HepG2 (cell line): Measurements from ENCODE around the gene NTM. TPM values are rescaled to one million over a fixed set of nuclear protein-coding genes. Genes with fewer than 3 reads are reported as not detected.

Experiments
- FOXO1 ChIP-seq: sonication (generic); formaldehyde crosslinking; IDR thresholded peaks from 2 replicates; pipeline ENCODE4 v1.4.0; 2020; ENCODE audit warnings: missing genetic modification reagents
- PATZ1 ChIP-seq: sonication (generic); formaldehyde crosslinking; IDR thresholded peaks from 2 replicates; pipeline ENCODE4 v1.4.0; 2020; ENCODE audit warnings: missing genetic modification reagents
- SNAPC4 ChIP-seq: sonication (generic); formaldehyde crosslinking; IDR thresholded peaks from 2 replicates; pipeline ENCODE4 v1.4.0; 2020; ENCODE audit warnings: mild to moderate bottlenecking, missing genetic modification reagents
- TRAFD1 ChIP-seq: sonication (generic); formaldehyde crosslinking; IDR thresholded peaks from 2 replicates; pipeline ENCODE4 v1.5.1; 2020; ENCODE audit warnings: missing genetic modification reagents, mild to moderate bottlenecking, borderline replicate concordance
- ZNF331 ChIP-seq: sonication (generic); formaldehyde crosslinking; IDR thresholded peaks from 2 replicates; pipeline ENCODE4 v1.4.0; 2020; ENCODE audit warnings: missing genetic modification reagents
- ZNF839 ChIP-seq: sonication (generic); formaldehyde crosslinking; IDR thresholded peaks from 2 replicates; pipeline ENCODE4 v1.4.0; 2020; ENCODE audit warnings: missing genetic modification reagents, mild to moderate bottlenecking, borderline replicate concordance
- polyA plus RNA-seq, 8 experiments: library from polyadenylated mRNA; depleted of rRNA in 3 of 8; stranded (reverse) in 7 of 8; unstranded in 1 of 8; fragments of >200 nt; fragmentation: Illumina TruSeq in 4 of 8; extraction: Trizol in 4 of 8; gene quantifications; 2 replicates each; pipeline versions ENCODE4 v1.2.1 to v1.2.3, GENCODE V29; 2011 to 2016; ENCODE audit warnings: low read depth in 4 of 8, missing spikeins in 1 of 8, mixed read lengths in 1 of 8; ENCODE audit not compliant: insufficient read depth in 1 of 8
- total RNA-seq, 5 experiments: library from RNA; depleted of rRNA; stranded (reverse); fragments of >200 nt; fragmentation: Illumina TruSeq; extraction: Trizol; gene quantifications; 2 replicates each; pipeline ENCODE4 v1.2.3, GENCODE V29; 2016; ENCODE audit warnings: low read depth in 1 of 5

Gene NTM
- total and polyA plus RNA-seq, 2 of the 13 experiments (the other 11 are each of a cell fraction or from before 2014, with no cell fraction given): not detected

DNA sequence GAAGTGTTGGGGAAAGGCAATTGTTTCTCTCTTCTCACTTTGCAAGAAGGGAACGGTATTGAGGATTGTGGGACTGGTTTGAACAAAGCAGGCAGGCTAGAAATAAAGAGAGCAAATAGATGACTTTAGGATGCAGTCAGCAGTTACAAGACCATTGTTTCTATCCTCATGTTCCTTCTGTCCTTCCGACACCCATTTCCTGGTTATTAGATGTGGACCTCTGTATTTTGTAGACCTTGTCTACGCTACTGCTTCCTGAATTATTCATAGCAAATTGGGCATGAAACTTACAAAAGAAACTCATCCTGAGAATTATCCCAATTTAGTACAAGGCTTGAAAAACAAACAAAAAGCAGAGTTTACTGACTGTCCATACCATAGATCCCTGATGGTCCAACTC is 656.3 kb downstream of the NTM start (continued):
- TF ChIP-seq SNAPC4 (no peak), ZNF331 (no peak), ZNF839 (no peak), TRAFD1 (CRISPR knock-in tag) (no peak), FOXO1 (CRISPR knock-in tag) (no peak), PATZ1 (CRISPR knock-in tag) (no peak)
